HG02759 (cell line): Measurements from ENCODE around the gene SLC27A5.
"Not testable (repeated sequence)": the region's sequence is repeated elsewhere in the genome, so short reads cannot be mapped to it uniquely, and the experiment has no call there.

ENCODE experiments used
- ATAC-seq: cut with Tn5 transposase; IDR thresholded peaks from one replicate; pipeline ENCODE4 v1.9.1; 2021; ENCODE audit warnings: mild to moderate bottlenecking, moderate library complexity; ENCODE audit not compliant: unreplicated experiment

The SLC27A5 gene

GRCh38 chr19:58529405-58529804 lies 17.6 kb upstream of the SLC27A5 start:
- no peak for ATAC-seq

- no peak for ATAC-seq
Observed at GRCh38 chr19:58522709-58523108, 10.9 kb upstream of the SLC27A5 start.

GRCh38 chr19:58521651-58522050 lies 9.9 kb upstream of the SLC27A5 start:
- ATAC-seq = no peak

- no peak for ATAC-seq
Observed at GRCh38 chr19:58520257-58520599, 8.4 kb upstream of the SLC27A5 start.

DNA sequence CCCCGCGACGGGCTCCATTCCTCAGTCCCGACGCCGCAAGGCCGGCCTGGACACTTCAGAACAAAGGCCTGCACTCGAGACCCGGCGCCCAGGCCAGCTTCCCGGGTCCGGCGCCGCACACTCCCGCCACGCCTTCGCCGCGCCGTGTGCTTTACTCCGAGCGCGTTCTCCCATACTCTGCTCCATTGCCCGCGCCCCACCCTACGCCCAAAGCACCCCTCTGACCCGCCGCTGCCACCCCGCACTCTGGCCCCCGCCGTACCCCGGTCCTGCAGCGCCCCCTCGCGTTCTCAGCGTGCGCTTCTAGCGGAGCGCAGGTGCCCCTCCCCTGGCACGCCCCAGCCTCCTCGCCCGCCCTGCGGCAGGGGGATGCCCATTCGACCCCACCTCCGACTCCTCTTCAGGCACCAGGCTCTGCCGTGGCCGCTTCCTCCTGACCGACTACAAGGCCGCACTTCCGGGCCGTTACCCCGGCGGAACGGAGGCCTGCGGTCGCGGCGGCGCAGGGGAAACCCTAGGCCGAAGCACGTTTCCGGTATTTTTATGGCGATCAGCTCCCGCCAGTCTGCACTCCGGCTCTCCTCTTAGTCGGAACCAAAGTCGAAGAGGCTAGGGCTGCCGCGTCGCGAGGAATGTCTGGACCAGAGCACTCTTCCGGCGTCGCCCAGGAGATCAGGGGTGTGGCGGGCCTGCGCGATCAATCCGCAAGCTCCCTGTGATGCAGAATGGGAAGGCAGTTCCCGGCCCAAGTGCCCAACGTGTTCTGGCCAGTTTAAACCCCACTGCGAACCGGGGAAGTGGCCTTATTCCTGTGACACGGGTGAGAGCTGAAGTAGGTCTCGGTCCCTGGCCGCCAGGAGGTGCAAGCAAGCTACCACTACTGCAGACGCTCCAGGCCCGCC lies 7.8 kb upstream of the SLC27A5 start, which contains the start of gene ZBTB45:
Gene ZBTB45 (minus strand): TSS at position 456 of the 902 bp plus-strand sequence. CDS start 2,137 bp downstream, outside the sequence.
- ATAC-seq = peak; percentile 80

DNA sequence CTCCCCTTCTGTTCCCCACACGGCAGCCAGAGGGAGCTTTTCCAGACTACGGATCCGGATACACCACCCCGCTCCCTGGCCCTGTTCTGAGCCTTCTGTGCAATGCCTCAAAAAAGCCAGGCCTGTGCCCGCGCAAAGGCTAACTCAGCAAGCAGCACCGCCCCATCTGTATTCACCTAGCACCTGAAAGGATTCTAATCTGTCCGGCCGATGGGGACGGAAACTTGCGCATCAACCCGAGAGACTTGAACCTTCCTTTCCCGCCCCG lies 7.2 kb upstream of the SLC27A5 start:
- ATAC-seq = peak; percentile 9

DNA sequence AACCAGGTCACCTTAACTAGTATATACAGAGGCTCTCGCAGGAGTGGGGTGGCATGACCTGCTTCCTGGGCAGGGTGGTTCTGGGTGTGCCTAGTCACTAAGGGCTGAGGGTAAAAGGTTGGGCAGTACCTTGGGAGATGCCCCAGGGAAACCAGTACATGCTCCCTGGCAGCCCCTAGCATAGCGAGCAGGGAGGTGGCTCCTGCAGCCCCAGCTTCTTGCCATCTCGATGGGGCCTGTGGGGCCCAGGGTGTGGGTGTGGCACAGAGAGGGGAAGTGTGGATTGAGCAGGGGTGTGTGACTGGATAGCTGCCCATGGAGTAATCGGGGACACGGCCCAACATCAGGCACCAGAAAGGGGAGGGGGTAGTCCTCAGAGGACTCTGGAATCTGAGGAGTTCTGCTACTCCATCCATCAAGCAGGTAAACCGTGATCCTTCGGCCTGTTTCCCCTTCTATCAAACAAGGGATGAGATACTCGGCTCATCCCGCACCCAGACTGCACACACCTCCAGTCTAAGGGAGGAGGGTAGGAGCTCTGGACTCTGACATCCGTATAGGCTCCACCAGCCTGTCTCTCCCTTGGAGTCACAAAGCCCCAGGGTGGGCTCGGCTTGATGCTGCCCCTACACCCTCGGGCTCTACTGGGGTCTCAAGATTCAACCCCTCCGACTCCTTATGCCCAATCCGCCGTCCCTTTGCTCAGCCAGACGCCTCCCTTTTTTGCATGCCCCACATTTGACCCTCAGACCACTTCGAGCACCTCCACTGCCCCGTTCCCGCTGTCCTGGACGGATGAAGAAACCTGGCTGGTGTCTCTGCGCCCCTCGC lies 6.7 kb upstream of the SLC27A5 start:
- ATAC-seq = no peak

DNA sequence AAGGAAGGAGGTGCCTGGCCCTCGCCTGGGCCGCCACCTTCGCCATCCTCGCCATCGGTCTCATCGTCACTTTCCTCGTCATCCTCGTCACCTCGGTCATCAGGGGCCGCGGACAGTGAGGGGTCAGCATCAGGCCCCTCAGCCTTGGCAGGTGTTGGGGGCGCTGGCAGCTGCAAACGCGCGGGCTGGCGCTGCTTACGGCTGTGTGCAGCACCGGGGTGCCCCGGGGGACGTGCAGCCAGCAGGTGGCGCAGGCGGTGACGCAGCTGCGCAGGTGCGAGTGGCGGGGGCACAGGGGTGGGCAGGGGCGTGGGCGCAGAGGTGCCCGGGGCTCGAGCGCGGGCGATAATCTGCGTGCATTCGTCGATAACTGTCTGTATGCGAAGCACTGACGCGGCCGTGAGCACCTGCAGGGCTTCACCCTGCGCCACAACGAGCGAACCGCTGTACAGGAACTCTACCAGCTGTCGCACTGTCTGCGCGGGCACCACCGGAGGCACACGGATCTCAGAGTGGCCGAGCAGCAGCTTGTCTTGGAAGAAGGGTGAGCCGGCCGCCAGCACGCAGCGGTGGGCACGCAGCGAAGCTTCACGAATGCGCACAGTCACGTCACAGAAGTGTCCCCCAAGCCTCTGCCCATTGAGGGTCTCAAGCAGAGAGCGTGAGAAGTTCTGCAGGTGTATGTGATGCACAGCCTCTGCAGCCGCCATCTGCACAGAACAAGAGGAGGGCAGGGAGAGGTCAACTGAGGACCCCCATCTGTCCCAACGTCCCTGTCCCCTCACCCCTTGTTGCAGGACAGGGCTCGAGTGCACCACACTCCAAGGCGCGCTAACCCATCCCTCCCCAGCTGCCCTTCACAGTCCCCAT lies 5.4 kb upstream of the SLC27A5 start:
- no peak for ATAC-seq

DNA sequence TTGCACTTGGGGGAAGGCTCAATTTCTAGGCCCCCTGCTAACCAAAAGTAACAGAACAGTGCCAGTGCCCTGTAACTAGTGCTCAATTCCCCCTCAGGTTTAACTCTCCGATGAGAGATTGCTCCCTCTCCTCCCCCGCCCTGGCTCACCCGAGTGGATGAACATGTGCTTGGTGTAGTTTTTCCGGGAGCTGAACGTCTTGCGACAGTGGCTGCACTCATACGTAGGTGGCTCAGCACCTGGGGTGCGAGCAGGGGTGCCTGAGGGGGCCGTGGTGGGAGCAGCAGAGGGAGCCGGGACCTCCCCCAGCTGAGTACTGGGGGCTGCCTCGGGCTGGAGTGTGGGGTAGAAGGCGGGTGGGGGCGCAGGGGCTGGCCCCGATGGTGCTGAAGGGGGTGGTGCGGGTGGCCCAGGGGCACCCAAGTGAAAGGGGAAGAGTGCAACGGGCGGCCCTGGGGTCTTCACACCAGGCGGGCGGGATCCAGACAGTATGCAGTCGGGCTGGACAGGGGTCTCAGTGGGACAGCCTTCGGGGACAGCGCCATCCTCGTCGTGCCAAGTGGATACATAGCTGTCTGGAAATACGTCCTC lies 4.5 kb upstream of the SLC27A5 start:
- no peak for ATAC-seq

DNA sequence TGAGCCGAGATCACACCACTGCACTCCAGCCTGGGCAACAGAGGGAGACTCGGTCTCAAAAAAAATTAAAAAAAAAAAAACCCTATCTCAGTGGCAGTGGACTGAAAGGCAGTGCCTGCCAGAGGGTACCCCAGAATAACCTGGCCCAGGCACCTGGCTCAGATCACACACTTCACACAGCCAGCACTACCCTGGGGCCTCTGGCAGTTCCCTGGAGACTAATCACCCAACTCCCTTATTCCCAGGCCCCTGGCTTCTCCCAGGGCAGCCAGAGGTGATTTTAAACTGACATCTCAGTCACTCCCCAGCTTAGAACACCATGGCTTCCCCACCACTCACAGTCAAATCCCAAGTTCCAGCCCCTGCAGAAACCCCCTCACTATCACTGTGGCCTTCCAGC lies 3.5 kb upstream of the SLC27A5 start:
- ATAC-seq = no peak

- no peak for ATAC-seq
Observed at GRCh38 chr19:58514564-58515022, 2.8 kb upstream of the SLC27A5 start.

DNA sequence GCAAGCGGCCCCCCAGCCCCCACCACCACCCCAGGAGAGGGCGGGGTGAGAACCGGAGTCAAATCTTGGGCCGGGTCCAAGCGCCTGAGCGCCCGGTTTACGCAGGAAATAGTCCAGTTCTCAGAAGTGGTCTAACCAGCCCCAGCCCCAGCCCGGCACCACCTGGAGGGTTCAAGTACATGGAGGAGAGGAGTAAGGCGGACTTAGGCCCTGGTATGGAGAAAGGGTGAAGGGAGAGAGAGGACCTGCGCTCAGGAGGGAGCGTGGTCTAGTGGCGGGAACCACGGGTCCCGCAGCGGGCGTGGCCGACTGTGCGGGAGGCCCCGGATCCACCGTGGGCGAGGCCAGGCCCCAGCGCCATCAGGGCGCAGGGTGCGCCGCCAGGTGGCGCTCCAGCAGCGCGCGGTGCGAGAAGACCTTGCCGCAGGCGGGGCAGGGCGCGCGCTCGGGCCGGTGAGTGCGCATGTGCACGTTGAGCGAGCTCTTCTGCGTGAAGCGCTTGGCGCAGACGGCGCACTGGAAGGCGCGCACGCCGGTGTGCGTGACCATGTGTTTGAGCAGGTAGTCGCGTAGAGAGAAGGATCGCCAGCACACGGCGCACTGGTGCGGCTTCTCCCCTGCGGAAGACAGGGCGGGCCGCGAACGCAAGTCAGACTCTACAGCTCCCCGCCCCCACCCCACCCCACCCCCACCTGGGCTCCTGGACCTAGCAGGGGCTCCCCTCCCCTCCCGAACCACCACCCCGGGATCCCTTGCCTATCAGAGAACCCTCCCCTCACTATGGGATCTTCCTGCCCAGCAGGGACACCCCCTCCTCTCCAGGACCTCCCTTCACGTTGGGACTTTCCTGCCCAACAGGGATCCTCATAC lies 2.1 kb upstream of the SLC27A5 start:
- ATAC-seq = peak; percentile 83

- ATAC-seq = no peak
Observed at GRCh38 chr19:58513213-58513693, 1.5 kb upstream of the SLC27A5 start.

- ATAC-seq = no peak
Observed at GRCh38 chr19:58510084-58510862, 1.5 kb downstream of the SLC27A5 start.

GRCh38 chr19:58509731-58510083 lies 2.1 kb downstream of the SLC27A5 start:
- no peak for ATAC-seq

DNA sequence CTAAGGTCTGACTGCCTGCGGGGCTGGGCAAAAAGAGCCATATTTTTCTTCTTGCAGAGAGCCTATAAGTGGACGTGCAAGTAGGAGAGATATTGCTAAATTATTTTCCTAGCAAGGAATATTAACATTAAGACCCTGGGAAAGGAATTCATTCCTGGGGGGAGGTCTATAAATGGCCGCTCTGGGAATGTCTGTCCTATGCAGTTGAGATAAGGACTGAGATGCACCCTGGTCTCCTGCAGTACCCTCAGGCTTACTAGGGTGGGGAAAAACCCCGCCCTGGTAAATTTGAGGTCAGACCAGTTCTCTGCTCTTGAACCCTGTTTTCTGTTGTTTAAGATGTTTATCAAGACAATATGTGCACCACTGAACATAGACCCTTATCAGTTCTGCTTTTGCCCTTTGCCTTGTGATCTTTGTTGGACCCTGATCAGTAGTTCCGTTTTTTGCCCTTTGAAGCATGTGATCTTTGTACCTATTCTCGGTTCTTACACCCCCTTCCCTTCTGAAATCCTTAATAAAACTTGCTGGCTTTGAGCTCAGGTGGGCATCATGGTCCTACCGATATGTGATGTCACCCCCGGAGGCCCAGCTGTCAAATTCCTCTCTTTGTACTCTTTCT lies 4.1 kb downstream of the SLC27A5 start:
- not testable (repeated sequence) for ATAC-seq

GRCh38 chr19:58500242-58500641 lies 11.6 kb downstream of the SLC27A5 start:
- no peak for ATAC-seq
